Neural cell (in vitro differentiated cells): ENCODE measurements around the gene CCDC148. TPM values are rescaled to one million over a fixed set of nuclear protein-coding genes. Genes with fewer than 3 reads are reported as not detected.

Source experiments
- H2AFZ ChIP-seq: fragments of 200-600, 300-800 bp; sonication (generic), shearing (Covaris generic); 2 replicates; pipeline ENCODE4 v1.6.0; 2014; ENCODE audit warnings: low read depth, mild to moderate bottlenecking, antibody characterized with exemption, low read length, moderate library complexity
- H3F3A ChIP-seq: fragments of 200-600 bp; shearing (Covaris generic); 2 replicates; pipeline ENCODE4 v1.6.1; 2016; ENCODE audit warnings: mild to moderate bottlenecking, moderate library complexity, mixed read lengths, antibody characterized with exemption, low read length; ENCODE audit not compliant: insufficient read depth, poor library complexity, severe bottlenecking
- H3K27ac ChIP-seq: fragments of 200-600, 300-800 bp; sonication (generic), shearing (Covaris generic); 2 replicates; pipeline ENCODE4 v1.5.1; 2014; ENCODE audit warnings: mild to moderate bottlenecking, low read length, moderate library complexity
- H3K27me3 ChIP-seq: fragments of 300-800, 200-600 bp; sonication (generic), shearing (Covaris generic); 2 replicates; pipeline ENCODE4 v1.6.0; 2014; ENCODE audit warnings: mild to moderate bottlenecking, low read depth, low read length, moderate library complexity; ENCODE audit not compliant: insufficient read depth
- H3K36me3 ChIP-seq: fragments of 300-800, 200-600 bp; sonication (generic), shearing (Covaris generic); 2 replicates; pipeline ENCODE4 v1.5.1; 2014; ENCODE audit warnings: mild to moderate bottlenecking, antibody characterized with exemption, low read length, moderate library complexity; ENCODE audit not compliant: insufficient read depth
- H3K4me2 ChIP-seq: fragments of 300-800, 200-600 bp; sonication (generic), shearing (Covaris generic); 2 replicates; pipeline ENCODE4 v1.6.0; 2014; ENCODE audit warnings: mild to moderate bottlenecking, low read length
- H3K4me3 ChIP-seq: fragments of 300-800, 200-600 bp; sonication (generic), shearing (Covaris generic); 2 replicates; pipeline ENCODE4 v1.5.1; 2014; ENCODE audit warnings: mild to moderate bottlenecking, low read length, moderate library complexity
- H3K79me2 ChIP-seq: fragments of 200-600 bp; shearing (Covaris generic); replicated peaks from 2 replicates; pipeline ENCODE4 v1.6.0; 2014; ENCODE audit warnings: mild to moderate bottlenecking, low read length, moderate library complexity; ENCODE audit not compliant: insufficient read depth
- H3K9ac ChIP-seq: fragments of 300-800, 200-600 bp; sonication (generic), shearing (Covaris generic); 2 replicates; pipeline ENCODE4 v1.6.1; 2016; ENCODE audit warnings: mild to moderate bottlenecking, low read length, mixed read lengths
- H3K9me2 ChIP-seq: fragments of 200-600 bp; shearing (Covaris generic); 2 replicates; pipeline ENCODE4 v1.6.1; 2016; ENCODE audit warnings: mild to moderate bottlenecking, low read length, mixed read lengths; ENCODE audit not compliant: insufficient read depth
- H3K9me3 ChIP-seq: fragments of 200-600, 300-800 bp; sonication (generic), shearing (Covaris generic); 2 replicates; pipeline ENCODE4 v1.6.1; 2016; ENCODE audit warnings: mild to moderate bottlenecking, mixed run types, low read length, moderate library complexity, mixed read lengths
- H4K20me1 ChIP-seq: fragments of 200-600 bp; shearing (Covaris generic); 2 replicates; pipeline ENCODE4 v1.6.1; 2016; ENCODE audit warnings: mild to moderate bottlenecking, mixed run types; ENCODE audit not compliant: insufficient read depth
- CTCF ChIP-seq: fragments of 450-650 bp; IDR thresholded peaks from 2 replicates; pipeline ENCODE4 v1.5.1; 2014; ENCODE audit warnings: antibody characterized with exemption, mild to moderate bottlenecking, moderate library complexity; ENCODE audit not compliant: poor library complexity, severe bottlenecking
- EP300 ChIP-seq: fragments of 450-650 bp; conservative IDR thresholded peaks from 2 replicates; pipeline ENCODE4 v1.6.1; 2014; ENCODE audit warnings: antibody characterized with exemption, mild to moderate bottlenecking, moderate library complexity; ENCODE audit not compliant: poor library complexity, severe bottlenecking
- EZH2 ChIP-seq: fragments of 200-600, 300-800 bp; shearing (Covaris generic), sonication (generic); IDR thresholded peaks from 2 replicates; pipeline ENCODE4 v1.6.1; 2014; ENCODE audit warnings: antibody characterized with exemption, low read length, borderline replicate concordance, mild to moderate bottlenecking; ENCODE audit not compliant: insufficient read depth, poor library complexity, severe bottlenecking
- MXI1 ChIP-seq: fragments of 450-650 bp; conservative IDR thresholded peaks from 2 replicates; pipeline ENCODE4 v1.6.1; 2014; ENCODE audit warnings: antibody characterized with exemption, mild to moderate bottlenecking; ENCODE audit not compliant: poor library complexity, severe bottlenecking
- POLR2AphosphoS5 ChIP-seq: IDR thresholded peaks from 2 replicates; pipeline ENCODE4 v1.6.1; 2012
- RAD21 ChIP-seq: fragments of 450-650 bp; conservative IDR thresholded peaks from 2 replicates; pipeline ENCODE4 v1.6.1; 2014; ENCODE audit warnings: antibody characterized with exemption, mild to moderate bottlenecking, moderate library complexity
- SMC3 ChIP-seq: fragments of 450-650 bp; conservative IDR thresholded peaks from 2 replicates; pipeline ENCODE4 v1.6.1; 2014; ENCODE audit warnings: antibody characterized with exemption, mild to moderate bottlenecking, moderate library complexity; ENCODE audit not compliant: poor library complexity
- TAF1 ChIP-seq: IDR thresholded peaks from 2 replicates; pipeline ENCODE4 v1.6.1; 2012; ENCODE audit warnings: low read depth
- polyA plus RNA-seq: library from polyadenylated mRNA; depleted of rRNA; stranded (reverse); fragments of >200 nt; gene quantifications from 2 replicates; pipeline ENCODE4 v1.2.3, GENCODE V29; 2014
- TF ChIP-seq, protein P1 (sequence below): IDR thresholded peaks from 2 replicates; pipeline ENCODE4 v1.6.1; 2012; ENCODE audit warnings: borderline replicate concordance

CCDC148 gene
- polyA plus RNA-seq, 1 donor from 2014 or later, result 1.8 TPM

GRCh38 chr2:158131919-158132566, 324.5 kb downstream of the CCDC148 start:
- Histone ChIP-seq H3K9me3 (no peaks in the 10 kb centered on the region), H3K36me3 (no peaks in the 10 kb centered on the region), H3K9ac (no peak overlapping the region), H3K27ac (no peak overlapping the region), H3K79me2 (no peaks in the 10 kb centered on the region), H3K4me2 (no peak overlapping the region), H3F3A (no peaks in the 10 kb centered on the region), H2AFZ (no peak overlapping the region), H3K4me3 (no peak overlapping the region), H4K20me1 (no peaks in the 10 kb centered on the region), H3K9me2 (no peaks in the 10 kb centered on the region), H3K27me3 (no peaks in the 10 kb centered on the region)
- TF ChIP-seq TAF1, result no peak
- TF ChIP-seq EZH2, result no peak
- TF ChIP-seq CTCF, result no peak
- no peak for TF ChIP-seq RAD21
- TF ChIP-seq, protein P1, sequence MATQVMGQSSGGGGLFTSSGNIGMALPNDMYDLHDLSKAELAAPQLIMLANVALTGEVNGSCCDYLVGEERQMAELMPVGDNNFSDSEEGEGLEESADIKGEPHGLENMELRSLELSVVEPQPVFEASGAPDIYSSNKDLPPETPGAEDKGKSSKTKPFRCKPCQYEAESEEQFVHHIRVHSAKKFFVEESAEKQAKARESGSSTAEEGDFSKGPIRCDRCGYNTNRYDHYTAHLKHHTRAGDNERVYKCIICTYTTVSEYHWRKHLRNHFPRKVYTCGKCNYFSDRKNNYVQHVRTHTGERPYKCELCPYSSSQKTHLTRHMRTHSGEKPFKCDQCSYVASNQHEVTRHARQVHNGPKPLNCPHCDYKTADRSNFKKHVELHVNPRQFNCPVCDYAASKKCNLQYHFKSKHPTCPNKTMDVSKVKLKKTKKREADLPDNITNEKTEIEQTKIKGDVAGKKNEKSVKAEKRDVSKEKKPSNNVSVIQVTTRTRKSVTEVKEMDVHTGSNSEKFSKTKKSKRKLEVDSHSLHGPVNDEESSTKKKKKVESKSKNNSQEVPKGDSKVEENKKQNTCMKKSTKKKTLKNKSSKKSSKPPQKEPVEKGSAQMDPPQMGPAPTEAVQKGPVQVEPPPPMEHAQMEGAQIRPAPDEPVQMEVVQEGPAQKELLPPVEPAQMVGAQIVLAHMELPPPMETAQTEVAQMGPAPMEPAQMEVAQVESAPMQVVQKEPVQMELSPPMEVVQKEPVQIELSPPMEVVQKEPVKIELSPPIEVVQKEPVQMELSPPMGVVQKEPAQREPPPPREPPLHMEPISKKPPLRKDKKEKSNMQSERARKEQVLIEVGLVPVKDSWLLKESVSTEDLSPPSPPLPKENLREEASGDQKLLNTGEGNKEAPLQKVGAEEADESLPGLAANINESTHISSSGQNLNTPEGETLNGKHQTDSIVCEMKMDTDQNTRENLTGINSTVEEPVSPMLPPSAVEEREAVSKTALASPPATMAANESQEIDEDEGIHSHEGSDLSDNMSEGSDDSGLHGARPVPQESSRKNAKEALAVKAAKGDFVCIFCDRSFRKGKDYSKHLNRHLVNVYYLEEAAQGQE, result no peak
- TF ChIP-seq POLR2AphosphoS5, result no peak
- TF ChIP-seq EP300, result no peak
- no peak for TF ChIP-seq MXI1
- no peak for TF ChIP-seq SMC3

DNA sequence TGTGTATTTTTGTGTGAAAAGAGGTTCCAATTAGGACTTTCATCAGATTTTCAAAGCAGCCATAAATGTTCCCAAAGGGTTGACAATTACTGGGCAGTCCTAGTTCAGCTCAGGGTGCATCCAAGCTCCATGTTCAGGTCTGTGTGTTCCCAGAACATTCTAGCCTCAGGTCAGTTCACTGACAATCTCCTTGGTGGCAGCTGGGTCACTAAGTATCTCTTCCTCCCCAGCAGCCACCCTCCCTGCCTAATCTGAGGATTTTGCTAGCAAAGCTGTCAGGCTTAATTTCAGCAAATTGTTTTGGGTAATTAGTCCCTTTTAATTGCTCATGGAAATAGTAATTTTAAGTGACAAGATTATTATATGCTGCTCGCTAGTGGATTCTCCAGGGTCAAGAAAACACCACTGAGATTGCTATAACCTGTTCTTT, 325.1 kb downstream of the CCDC148 start:
- Histone ChIP-seq H3K36me3 (no peaks in the 10 kb centered on the region), H3K27ac (no peak overlapping the region), H4K20me1 (no peaks in the 10 kb centered on the region), H3F3A (no peaks in the 10 kb centered on the region), H3K9me2 (no peaks in the 10 kb centered on the region), H3K4me2 (no peak overlapping the region), H2AFZ (no peak overlapping the region), H3K27me3 (no peaks in the 10 kb centered on the region), H3K9me3 (no peaks in the 10 kb centered on the region), H3K9ac (no peak overlapping the region), H3K79me2 (no peaks in the 10 kb centered on the region), H3K4me3 (no peak overlapping the region)
- TF ChIP-seq, protein P1, result no peak
- TF ChIP-seq RAD21 (no peak), SMC3 (no peak), EP300 (no peak), EZH2 (no peak), CTCF (no peak)
